HL-60 (cell line): Measurements from ENCODE around the gene DPH5.

Source experiments
- DNase-seq, 2 experiments: peaks; one replicate each; pipeline ENCODE4 v3.0.0-alpha.2; 2010 to 2020; ENCODE audit warnings: low read depth in 1 of 2, low spot score in 1 of 2
- H3K27ac ChIP-seq: fragments of 250-450 bp; sonication (Bioruptor Pico); replicated peaks from 2 replicates; pipeline ENCODE4 v1.5.1; 2020; ENCODE audit warnings: mild to moderate bottlenecking, moderate library complexity
- H3K27me3 ChIP-seq: fragments of 250-450 bp; sonication (Bioruptor Pico); 2 replicates; pipeline ENCODE4 v1.5.1; 2021; ENCODE audit warnings: mild to moderate bottlenecking, moderate library complexity; ENCODE audit not compliant: insufficient read depth, poor library complexity, severe bottlenecking
- H3K4me3 ChIP-seq: replicated peaks from 2 replicates; pipeline ENCODE4 v1.5.1; 2011; ENCODE audit warnings: mild to moderate bottlenecking, control low read depth, low read length; ENCODE audit not compliant: insufficient read depth
- CTCF ChIP-seq: IDR thresholded peaks from one replicate; pipeline ENCODE4 v1.5.1; 2011; ENCODE audit warnings: low read length, control low read depth, inconsistent platforms; ENCODE audit not compliant: insufficient read depth
- GABPA ChIP-seq: IDR thresholded peaks from 2 replicates; pipeline ENCODE4 v1.6.1; 2012; ENCODE audit warnings: low read depth
- POLR2AphosphoS5 ChIP-seq: IDR thresholded peaks from 2 replicates; pipeline ENCODE4 v1.6.1; 2012; ENCODE audit warnings: low read depth
- REST ChIP-seq: IDR thresholded peaks from 2 replicates; pipeline ENCODE4 v1.6.1; 2012; ENCODE audit warnings: low read depth; ENCODE audit not compliant: insufficient replicate concordance
- SPI1 ChIP-seq: IDR thresholded peaks from 2 replicates; pipeline ENCODE4 v1.6.1; 2012; ENCODE audit warnings: low read depth, mild to moderate bottlenecking, borderline replicate concordance

The DPH5 gene

GRCh38 chr1:100995198-100995988 is 30.2 kb downstream of the DPH5 start:
- no peak for DNase-seq
- H3K27ac ChIP-seq: no peak overlapping the region
- H3K27me3 ChIP-seq: no peaks in the 10 kb centered on the region
- no peak for TF ChIP-seq SPI1
- TF ChIP-seq CTCF: no peak
- no peak for TF ChIP-seq POLR2AphosphoS5
- TF ChIP-seq REST: no peak
- TF ChIP-seq GABPA: no peak
- H3K4me3 ChIP-seq: no peak overlapping the region

- Histone ChIP-seq H3K27ac (no peak overlapping the region), H3K4me3 (no peak overlapping the region), H3K27me3 (no peaks in the 10 kb centered on the region)
- TF ChIP-seq GABPA (no peak), POLR2AphosphoS5 (no peak), REST (no peak), SPI1 (no peak), CTCF (no peak)
- no peak for DNase-seq
Observed at GRCh38 chr1:100989306-100990077, 36.1 kb downstream of the DPH5 start.

GRCh38 chr1:100988121-100988520 is 37.5 kb downstream of the DPH5 start:
- Histone ChIP-seq H3K27ac (no peak overlapping the region), H3K27me3 (no peaks in the 10 kb centered on the region), H3K4me3 (no peak overlapping the region)

More at GRCh38 chr1:100988121-100988520, 37.5 kb downstream of the DPH5 start:
- no peak for TF ChIP-seq REST
- no peak for TF ChIP-seq CTCF
- no peak for TF ChIP-seq GABPA
- TF ChIP-seq POLR2AphosphoS5: no peak
- no peak for TF ChIP-seq SPI1
- DNase-seq: no peak
